Hematopoietic multipotent progenitor cell treated with erythropoietin and hydrocortisone succinate and interleukin-3 and kit ligand, for 17 days (in vitro differentiated cells): ENCODE data around the gene MUCL1.
"Not testable (repeated sequence)": the region's sequence is repeated elsewhere in the genome, so short reads cannot be mapped to it uniquely, and the experiment has no call there.

Experiments used
- DNase-seq: peaks from one replicate; pipeline ENCODE4 v3.0.0-alpha.2; 2015; ENCODE audit warnings: low spot score

MUCL1 gene, protein sequence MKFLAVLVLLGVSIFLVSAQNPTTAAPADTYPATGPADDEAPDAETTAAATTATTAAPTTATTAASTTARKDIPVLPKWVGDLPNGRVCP

DNA sequence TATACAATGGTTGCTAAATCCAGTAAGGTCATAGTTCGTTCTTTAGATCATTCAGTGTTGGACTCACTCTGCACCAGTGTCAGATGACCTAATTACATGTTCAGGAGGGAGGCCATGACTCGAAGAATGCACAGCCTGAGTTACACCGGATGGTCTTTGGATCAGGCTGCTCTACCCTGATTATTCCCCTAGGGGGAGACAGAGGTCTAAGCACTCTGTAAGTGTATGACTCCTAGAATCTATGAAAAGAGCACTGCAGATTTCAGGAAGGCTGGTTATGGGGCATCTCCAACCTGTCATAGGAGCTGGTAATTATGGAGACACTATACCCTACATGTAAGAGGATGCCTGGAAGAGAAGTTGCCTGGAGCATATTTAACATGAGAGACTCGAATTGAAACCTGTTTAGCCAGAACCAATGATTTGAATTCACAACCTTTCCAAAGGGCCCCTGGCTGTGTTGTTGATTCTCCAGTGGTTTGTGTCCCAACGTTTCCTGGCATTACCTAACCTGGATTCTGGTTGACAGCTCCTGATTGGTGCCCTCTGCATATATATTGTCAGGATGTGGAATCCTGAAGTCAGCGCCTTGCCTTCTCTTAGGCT is at the start of gene MUCL1:
Gene MUCL1, plus strand, starts transcription at position 584 of the 606 bp plus-strand sequence. CDS start 67 bp downstream, outside the sequence.
- peak; percentile 68 for DNase-seq

DNA sequence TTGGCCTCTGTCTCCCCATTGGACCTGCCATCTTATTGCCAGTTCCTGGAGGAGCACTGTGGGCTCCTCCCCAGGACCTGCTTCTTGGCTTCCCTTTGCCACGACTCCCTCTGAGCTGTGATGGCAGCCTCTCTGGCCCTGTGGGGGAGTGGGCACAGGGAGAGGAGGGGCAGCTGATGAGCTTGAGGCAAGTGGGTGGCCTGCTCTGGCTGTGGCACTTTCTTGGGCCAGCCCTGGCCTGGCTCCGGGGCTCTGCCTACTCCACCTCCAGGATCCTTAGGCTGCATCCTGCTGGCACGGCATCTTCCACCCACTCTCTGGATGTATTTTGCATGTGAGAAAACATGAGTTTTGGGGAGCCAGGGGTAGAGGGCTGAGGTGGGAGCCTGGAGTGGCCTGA is 32.6 kb upstream of the MUCL1 start:
- no peak for DNase-seq

DNA sequence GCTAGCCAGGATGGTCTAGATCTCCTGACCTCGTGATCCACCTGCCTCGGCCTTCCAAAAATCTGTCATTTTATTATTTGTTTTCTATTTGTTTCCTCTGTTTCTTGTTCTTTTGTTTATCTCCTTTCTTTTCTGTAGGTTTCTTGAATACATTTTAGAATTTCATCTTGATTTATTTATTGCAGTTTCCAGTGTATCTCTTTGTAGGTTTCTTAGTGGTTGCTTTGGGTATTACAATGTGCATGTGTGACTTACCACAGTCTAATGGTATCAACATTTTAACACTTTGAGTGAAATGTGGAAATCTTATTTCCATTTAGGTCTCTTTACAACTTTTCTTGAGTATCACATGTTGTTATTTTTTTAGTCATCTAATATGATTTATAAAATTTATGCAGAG is 29.9 kb upstream of the MUCL1 start:
- no peak for DNase-seq

DNA sequence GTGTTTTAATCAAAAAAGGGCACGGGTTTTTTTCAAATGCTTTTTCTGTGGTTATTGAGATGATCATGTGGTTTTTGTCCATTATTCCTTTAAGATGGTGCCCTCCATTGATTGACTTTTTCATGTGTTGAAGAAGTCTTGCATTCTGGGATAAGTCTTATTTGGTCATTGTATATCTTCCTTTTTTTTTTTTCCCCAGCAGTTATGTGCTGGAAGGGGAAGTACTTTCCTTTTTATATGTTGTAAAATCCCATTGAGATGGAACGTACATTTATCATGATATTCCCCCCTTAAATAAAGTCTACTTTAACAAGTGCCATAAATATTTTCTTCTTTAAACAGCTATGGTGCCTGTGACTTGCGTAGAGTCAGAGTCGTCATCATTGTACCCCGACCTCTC is 24.8 kb upstream of the MUCL1 start:
- DNase-seq, result no peak

DNA sequence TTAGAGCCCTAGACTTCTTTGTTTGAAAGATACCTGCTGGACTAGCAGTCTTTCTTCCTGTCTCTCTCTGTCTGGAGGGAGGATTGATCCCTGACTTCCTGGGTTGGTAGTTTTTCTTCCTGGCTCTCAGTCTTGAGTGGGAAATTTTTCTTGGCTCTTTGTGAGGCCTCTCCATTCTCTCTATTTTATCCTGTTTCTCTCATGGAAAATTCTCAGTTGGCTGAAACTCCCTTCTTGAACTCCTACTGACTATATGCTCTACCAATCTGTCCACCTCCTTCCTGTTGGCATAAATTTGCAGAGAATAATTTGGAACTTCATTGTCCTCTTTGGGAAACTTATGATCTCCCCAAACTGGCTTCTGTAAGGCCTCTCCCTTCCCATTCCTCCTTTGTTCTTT is 24.1 kb upstream of the MUCL1 start:
- no peak for DNase-seq

GRCh38 chr12:54831631-54832030 is 22.7 kb upstream of the MUCL1 start:
- no peak for DNase-seq

DNA sequence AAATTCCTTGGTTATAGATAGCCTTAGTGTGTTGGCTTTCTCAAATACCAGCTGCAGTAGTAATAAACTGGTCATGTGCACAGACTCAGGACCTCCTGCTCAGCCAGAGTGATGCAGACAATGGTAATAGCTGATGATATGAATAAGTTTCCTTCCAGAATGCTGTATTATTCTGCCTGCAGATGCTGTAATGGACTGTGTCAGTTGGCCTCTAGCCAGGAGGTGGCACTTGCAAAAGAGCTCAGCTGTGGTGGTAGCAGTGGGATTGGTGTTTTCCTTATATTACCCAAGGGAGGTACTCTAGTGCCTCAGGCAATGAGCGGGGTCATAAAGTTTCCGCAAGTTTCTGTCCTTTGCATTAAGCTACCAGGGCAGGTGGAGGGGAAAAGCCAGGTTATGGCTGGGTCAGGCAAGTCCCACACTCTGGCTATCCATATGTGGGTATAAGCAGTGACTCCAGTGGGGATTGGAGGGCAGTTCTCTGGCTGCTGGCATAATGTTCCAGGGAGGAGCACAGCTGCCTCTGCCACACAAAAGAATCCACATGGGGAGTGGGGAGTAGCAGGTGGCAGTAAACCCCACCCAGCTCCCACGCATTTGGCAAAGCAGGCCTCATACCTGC is 14.0 kb upstream of the MUCL1 start:
- no peak for DNase-seq

DNA sequence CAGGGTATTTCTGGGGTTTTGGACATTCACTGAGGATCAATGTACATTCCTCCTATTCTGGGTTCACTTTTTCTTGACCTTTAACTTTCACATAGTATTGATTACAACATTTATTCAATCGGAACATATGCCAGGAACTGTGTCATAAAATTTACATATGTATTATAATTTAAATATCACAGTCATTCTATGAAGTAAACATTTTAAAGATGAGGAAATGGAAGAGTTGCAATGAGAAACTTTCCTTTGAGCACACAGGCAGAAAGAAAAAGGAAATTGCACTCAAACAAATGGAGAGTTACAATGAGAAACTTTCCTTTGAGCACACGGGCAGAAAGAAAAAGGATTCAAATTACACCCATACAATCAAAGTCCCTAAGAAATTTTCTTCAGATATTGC is 3.1 kb downstream of the MUCL1 start:
- DNase-seq, result no peak

GRCh38 chr12:54858562-54858961 is 4.2 kb downstream of the MUCL1 start:
- no peak for DNase-seq

DNA sequence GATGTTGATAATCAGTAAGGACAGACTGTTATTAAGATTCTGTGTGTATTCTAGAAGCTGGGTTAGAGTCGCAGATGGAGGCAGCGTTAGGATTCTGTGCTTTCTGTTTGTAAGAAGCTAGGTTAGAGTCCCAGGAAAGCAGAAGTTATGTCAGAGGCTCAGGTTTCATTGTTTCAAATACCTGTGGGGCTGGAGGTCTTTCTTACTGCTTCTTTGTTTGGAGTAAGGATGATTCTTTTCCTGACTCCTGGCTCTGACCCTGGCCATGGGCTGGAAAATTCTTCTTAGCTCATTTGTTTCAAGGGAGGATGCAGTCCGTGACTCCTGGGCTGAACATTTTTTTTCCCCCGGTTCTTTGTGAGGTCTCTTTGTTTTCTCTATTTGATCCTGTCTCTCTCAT is 5.2 kb downstream of the MUCL1 start:
- no peak for DNase-seq

- no peak for DNase-seq
Measured at GRCh38 chr12:54861927-54862326, 7.6 kb downstream of the MUCL1 start.

- no peak for DNase-seq
Measured at GRCh38 chr12:54863948-54864618, 9.8 kb downstream of the MUCL1 start.

DNA sequence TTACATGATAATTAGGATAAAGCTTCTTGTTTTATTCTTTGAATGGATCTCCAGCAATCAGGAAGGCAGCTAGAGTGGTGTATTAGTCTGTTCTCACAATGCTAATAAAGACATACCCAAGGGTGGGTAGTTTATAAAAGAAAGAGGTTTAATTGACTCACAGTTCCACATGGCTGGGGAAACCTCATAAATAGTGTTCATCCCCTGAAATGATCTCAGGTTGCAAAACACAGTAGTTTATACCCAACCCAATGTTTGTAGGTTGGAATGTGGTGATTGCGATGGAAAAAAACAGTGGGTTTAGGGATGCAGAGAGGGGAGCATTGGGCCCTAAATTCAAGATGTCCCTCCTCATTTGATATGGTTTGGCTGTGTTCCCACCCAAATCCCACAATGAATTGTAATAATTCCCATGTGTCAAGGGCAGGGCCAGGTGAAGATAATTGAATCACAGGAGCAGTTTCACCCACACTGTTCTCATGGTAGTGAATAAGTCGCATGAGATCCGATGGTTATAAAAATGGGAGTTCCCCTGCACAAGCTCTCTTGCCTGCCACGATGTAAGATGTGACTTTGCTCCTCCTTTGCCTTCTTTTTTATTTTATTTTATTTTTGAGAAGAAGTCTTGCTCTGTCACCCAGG is 11.5 kb downstream of the MUCL1 start:
- DNase-seq, result no peak

DNA sequence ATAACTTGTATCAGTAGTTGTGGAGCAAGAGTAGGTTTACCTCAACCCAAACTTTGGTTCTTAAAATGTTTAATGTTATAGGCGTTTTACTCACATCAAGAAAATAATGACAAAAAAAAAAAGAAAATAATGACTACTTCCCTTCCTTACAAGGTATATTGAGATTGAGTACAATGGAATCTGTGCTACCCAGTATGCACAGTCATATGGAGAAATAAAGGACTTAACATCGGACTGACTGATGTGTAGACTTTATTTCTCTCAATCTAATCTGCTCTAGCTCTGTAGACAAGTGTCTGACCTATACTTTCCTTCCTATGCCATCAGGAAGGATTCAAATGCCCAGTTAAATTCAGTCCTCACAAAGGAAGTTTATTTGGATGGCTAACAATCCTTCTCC is 14.4 kb downstream of the MUCL1 start:
- DNase-seq, result no peak

GRCh38 chr12:54870048-54870447 is 15.7 kb downstream of the MUCL1 start:
- DNase-seq, result no peak

- no peak for DNase-seq
Measured at GRCh38 chr12:54870617-54871016, 16.3 kb downstream of the MUCL1 start.

- no peak for DNase-seq
Measured at GRCh38 chr12:54879150-54879549, 24.8 kb downstream of the MUCL1 start.

DNA sequence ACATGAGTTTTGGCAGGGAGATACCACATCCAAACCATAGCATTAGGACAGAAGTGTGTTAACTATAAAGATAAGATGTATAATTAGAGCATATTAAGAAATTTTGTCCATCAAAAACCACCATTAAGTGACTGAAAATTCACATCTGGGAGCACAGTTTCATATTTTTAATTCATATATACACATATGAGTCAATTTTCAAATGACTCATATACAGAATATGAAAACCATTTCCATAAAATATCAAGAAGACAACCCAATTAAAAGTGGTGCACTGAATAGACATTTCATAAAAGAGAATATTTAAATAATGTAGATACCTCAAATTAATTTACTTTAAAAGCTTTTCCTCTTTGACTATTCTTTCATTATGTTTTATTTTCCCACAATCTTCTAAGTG is 25.3 kb downstream of the MUCL1 start:
- no peak for DNase-seq

DNA sequence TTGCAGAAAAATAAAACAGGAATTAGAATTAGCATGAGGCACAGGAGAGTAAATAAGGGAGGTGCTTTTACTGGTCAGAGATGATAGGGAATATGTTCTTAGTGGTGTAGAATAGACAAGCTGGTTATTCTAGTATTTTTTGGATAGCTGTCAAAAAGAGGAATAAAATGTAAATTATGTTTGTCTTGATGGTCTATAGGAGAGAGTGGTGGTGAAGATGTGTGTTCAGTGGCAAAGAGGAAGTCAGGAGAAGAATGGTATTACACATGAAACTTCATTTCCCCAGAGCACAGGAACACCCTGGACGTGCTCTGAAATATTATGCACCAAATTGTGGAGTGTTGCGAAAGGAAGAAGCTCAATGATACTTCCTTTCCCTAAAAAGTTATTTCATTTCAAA is 27.8 kb downstream of the MUCL1 start:
- DNase-seq, result no peak

- DNase-seq, result not testable (repeated sequence)
Measured at GRCh38 chr12:54882597-54882996, 28.3 kb downstream of the MUCL1 start.

- not testable (repeated sequence) for DNase-seq
Measured at GRCh38 chr12:54888428-54888827, 34.1 kb downstream of the MUCL1 start.

- DNase-seq, result no peak
Measured at GRCh38 chr12:54890339-54890738, 36.0 kb downstream of the MUCL1 start.
